ENCODE measurements around the gene UHRF1.
"Not testable (repeated sequence)": the region's sequence is repeated elsewhere in the genome, so short reads cannot be mapped to it uniquely, and the experiment has no call there.

- not testable (repeated sequence) for TF ChIP-seq CTCF (IDR thresholded peaks at IDR 0.05; ENCODE audit: low read depth, low read length); EZH2phosphoT487 (IDR thresholded peaks at IDR 0.05; ENCODE audit: low read depth)
Measured at GRCh38 chr19:4882874-4883273, 26.4 kb upstream of the UHRF1 start.
